Stomach smooth muscle (tissue), 2 donors: ENCODE data around the gene REEP3.

Experiments used
- H3K27ac ChIP-seq: one replicate; pipeline ENCODE4 v1.7.0; 2013; ENCODE audit warnings: mild to moderate bottlenecking, low read length, inconsistent platforms
- H3K27me3 ChIP-seq, 2 donors: one replicate each; pipeline ENCODE4 v1.7.0; 2013; ENCODE audit warnings: low read length in 2 of 2; ENCODE audit not compliant: insufficient read depth in 2 of 2, control insufficient read depth in 1 of 2
- H3K36me3 ChIP-seq, 2 donors: one replicate each; pipeline ENCODE4 v1.7.0; 2013; ENCODE audit warnings: low read length in 2 of 2; ENCODE audit not compliant: control insufficient read depth in 2 of 2, insufficient read depth in 2 of 2
- H3K4me1 ChIP-seq: one replicate; pipeline ENCODE4 v1.7.0; 2013; ENCODE audit warnings: low read length; ENCODE audit not compliant: control insufficient read depth, insufficient read depth
- H3K4me3 ChIP-seq, 2 donors: one replicate each; pipeline ENCODE4 v1.7.0; 2013; ENCODE audit warnings: low read length in 2 of 2
- H3K9ac ChIP-seq, 2 donors: one replicate each; pipeline ENCODE4 v1.7.0; 2013; ENCODE audit warnings: low read length in 2 of 2, mild to moderate bottlenecking in 1 of 2
- H3K9me3 ChIP-seq, 2 donors: one replicate each; pipeline ENCODE4 v1.7.0; 2013; ENCODE audit warnings: low read length in 2 of 2; ENCODE audit not compliant: control insufficient read depth in 2 of 2
- donor health status: healthy.
- donor health status: Pancreatic carcinoma.

REEP3 gene

GRCh38 chr10:63586043-63586442 lies 64.8 kb downstream of the REEP3 start:
- Histone ChIP-seq H3K4me1 (peaks cover 13% of the 10 kb centered on the region), H3K4me3 (no peak overlapping the region)

GRCh38 chr10:63587191-63587590 lies 66.0 kb downstream of the REEP3 start:
- no peaks in the 10 kb centered on the region for H3K27me3 ChIP-seq
- H3K9me3 ChIP-seq = no peaks in the 10 kb centered on the region
- no peak overlapping the region for H3K9ac ChIP-seq
- H3K4me1 ChIP-seq = peaks cover 9% of the 10 kb centered on the region
- H3K4me3 ChIP-seq = no peak overlapping the region
- no peak overlapping the region for H3K27ac ChIP-seq
- no peaks in the 10 kb centered on the region for H3K36me3 ChIP-seq

More at GRCh38 chr10:63586043-63586442, 64.8 kb downstream of the REEP3 start:
- no peak overlapping the region for H3K27ac ChIP-seq
- H3K36me3 ChIP-seq = no peaks in the 10 kb centered on the region
- no peak overlapping the region for H3K9ac ChIP-seq
- no peaks in the 10 kb centered on the region for H3K27me3 ChIP-seq
- no peaks in the 10 kb centered on the region for H3K9me3 ChIP-seq

DNA sequence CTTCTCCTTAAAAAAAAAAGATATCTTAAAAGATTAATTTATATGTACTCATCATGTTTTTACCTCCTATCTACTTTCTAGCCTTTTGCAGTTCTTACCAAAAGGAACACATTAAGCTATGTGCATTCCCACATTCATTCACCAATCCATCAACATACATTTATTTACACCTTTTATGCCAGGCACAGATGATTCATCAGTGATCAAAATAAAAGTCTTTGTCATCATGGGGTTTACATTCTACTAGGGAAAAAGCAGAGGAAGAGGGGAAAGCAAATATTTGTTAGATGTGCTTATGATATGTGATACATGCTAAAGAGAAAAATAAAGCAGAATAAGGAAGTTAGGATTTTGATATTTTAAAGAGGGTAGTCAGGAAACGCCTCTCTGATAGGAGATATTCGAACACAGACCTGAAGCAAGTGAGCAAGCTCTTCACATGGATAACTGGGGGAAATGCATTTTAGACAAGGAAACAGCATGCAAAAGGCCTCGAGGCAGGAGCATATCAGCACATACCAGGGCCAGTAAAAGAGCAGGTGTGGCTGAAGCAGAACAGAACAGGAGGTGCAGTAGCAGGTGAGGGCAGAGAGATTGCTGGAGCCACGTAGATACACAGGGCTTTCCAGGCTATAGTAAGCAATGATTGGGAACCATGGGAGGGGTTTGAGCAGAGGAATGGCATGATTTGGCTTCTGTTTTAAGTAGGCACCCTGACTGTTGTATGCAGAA lies 67.4 kb downstream of the REEP3 start:
- Histone ChIP-seq H3K4me3 (no peak overlapping the region), H3K9me3 (no peaks in the 10 kb centered on the region), H3K27me3 (no peaks in the 10 kb centered on the region), H3K27ac (no peak overlapping the region), H3K4me1 (peaks cover 6% of the 10 kb centered on the region), H3K9ac (no peak overlapping the region), H3K36me3 (no peaks in the 10 kb centered on the region)

GRCh38 chr10:63591600-63592379 lies 70.6 kb downstream of the REEP3 start:
- H3K27me3 ChIP-seq = no peaks in the 10 kb centered on the region
- no peak overlapping the region for H3K4me3 ChIP-seq
- H3K9me3 ChIP-seq = no peaks in the 10 kb centered on the region
- peaks cover 4% of the 10 kb centered on the region for H3K4me1 ChIP-seq
- H3K36me3 ChIP-seq = peaks cover 0 to 5% of the 10 kb centered on the region in 2 donors
- H3K9ac ChIP-seq = no peak overlapping the region
- H3K27ac ChIP-seq = no peak overlapping the region

- no peak overlapping the region for H3K9ac ChIP-seq
- H3K4me3 ChIP-seq = no peak overlapping the region
- peaks cover 4% of the 10 kb centered on the region for H3K4me1 ChIP-seq
- no peaks in the 10 kb centered on the region for H3K9me3 ChIP-seq
- H3K36me3 ChIP-seq = peaks cover 0 to 7% of the 10 kb centered on the region in 2 donors
- H3K27me3 ChIP-seq = no peaks in the 10 kb centered on the region
- no peak overlapping the region for H3K27ac ChIP-seq
Measured at GRCh38 chr10:63593576-63593975, 72.4 kb downstream of the REEP3 start.

- peaks cover 0 to 9% of the 10 kb centered on the region in 2 donors for H3K36me3 ChIP-seq
- H3K9ac ChIP-seq = no peak overlapping the region
- H3K27me3 ChIP-seq = no peaks in the 10 kb centered on the region
- peaks cover 4% of the 10 kb centered on the region for H3K4me1 ChIP-seq
- H3K9me3 ChIP-seq = no peaks in the 10 kb centered on the region
- H3K4me3 ChIP-seq = no peak overlapping the region
- peak overlapping the region; percentile 1 for H3K27ac ChIP-seq
Measured at GRCh38 chr10:63595072-63595471, 73.9 kb downstream of the REEP3 start.

DNA sequence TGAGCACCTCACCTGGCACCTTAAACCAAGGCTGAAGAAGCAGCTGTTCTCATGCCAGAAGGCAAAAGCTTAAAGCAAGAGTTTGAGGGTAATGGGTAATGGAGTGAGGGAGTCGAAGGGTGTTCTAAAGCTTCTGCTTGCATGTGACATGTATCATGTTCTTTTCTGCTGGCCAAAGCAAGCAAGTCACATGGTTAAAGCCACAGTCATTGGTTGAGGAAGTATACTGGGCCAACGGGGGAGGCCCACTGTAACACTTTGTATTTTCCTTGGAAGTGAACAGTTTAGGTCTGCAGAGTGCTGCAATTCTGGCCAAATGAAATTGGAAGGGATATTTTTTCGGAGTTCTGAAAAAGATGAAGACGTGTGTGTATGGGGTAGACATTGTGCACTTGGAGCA lies 75.7 kb downstream of the REEP3 start:
- H3K36me3 ChIP-seq = peaks cover 0 to 9% of the 10 kb centered on the region in 2 donors
- no peaks in the 10 kb centered on the region for H3K27me3 ChIP-seq
- no peak overlapping the region for H3K9ac ChIP-seq
- peaks cover 4% of the 10 kb centered on the region for H3K4me1 ChIP-seq
- no peaks in the 10 kb centered on the region for H3K9me3 ChIP-seq
- no peak overlapping the region for H3K4me3 ChIP-seq
- no peak overlapping the region for H3K27ac ChIP-seq

DNA sequence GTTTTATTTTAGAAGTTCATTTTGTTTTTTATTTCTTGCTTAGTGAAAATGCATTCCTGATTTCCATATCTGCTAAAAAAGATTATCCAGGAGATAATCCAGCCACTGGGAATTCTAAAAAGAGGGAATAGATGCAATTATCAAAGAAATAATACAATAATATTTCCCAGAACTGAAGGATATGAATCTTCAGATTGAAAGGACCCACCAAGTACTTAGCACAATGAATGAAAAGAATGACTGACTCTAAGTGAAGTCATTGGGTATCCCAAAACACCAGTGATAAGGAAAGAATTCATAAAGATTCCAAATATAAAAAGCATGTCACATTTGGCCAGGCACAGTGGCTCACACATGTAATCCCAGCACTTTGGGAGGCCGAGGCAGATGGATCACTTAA lies 79.3 kb downstream of the REEP3 start:
- no peak overlapping the region for H3K4me3 ChIP-seq
- peaks cover 0 to 9% of the 10 kb centered on the region in 2 donors for H3K36me3 ChIP-seq
- no peak overlapping the region for H3K9ac ChIP-seq
- H3K9me3 ChIP-seq = no peaks in the 10 kb centered on the region
- no peaks in the 10 kb centered on the region for H3K27me3 ChIP-seq
- no peak overlapping the region for H3K27ac ChIP-seq
- H3K4me1 ChIP-seq = no peaks in the 10 kb centered on the region

DNA sequence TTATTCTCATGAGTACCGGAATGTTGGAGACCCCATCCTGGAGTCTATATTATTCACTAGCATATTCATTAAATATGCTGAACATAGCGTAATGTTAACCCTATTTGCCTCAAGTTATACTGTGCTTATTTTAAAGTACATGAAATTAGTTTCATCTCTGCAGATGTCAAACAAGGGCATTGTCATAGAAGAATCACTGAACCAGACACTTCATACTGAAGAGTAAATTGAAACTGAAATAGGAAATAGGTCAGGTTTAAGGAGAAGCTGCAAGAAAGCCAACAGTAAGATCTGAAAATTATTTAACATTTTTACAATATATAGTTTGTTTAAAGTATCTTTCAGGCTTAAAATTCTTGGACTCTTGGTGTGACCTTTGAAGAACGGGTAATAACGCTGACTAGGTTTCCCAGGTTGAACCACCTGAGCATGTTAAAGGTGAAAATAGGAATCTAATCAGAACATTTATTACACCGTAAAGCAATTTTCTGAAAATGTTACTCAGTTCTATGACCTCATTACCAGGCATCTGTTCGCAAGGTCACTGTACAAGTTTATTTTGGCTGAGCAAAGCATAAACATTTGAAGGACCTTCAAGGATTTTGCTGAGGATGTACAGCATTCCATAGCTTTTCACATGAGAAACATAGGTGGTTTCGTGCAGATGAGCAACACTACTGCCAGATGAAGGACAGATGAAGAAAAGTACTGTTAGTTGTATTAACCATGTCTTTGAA lies 82.7 kb downstream of the REEP3 start:
- no peaks in the 10 kb centered on the region for H3K4me1 ChIP-seq
- no peak overlapping the region for H3K9ac ChIP-seq
- H3K9me3 ChIP-seq = no peaks in the 10 kb centered on the region
- H3K27me3 ChIP-seq = no peaks in the 10 kb centered on the region
- no peak overlapping the region for H3K4me3 ChIP-seq
- peaks cover 0 to under 1% of the 10 kb centered on the region in 2 donors for H3K36me3 ChIP-seq
- no peak overlapping the region for H3K27ac ChIP-seq

DNA sequence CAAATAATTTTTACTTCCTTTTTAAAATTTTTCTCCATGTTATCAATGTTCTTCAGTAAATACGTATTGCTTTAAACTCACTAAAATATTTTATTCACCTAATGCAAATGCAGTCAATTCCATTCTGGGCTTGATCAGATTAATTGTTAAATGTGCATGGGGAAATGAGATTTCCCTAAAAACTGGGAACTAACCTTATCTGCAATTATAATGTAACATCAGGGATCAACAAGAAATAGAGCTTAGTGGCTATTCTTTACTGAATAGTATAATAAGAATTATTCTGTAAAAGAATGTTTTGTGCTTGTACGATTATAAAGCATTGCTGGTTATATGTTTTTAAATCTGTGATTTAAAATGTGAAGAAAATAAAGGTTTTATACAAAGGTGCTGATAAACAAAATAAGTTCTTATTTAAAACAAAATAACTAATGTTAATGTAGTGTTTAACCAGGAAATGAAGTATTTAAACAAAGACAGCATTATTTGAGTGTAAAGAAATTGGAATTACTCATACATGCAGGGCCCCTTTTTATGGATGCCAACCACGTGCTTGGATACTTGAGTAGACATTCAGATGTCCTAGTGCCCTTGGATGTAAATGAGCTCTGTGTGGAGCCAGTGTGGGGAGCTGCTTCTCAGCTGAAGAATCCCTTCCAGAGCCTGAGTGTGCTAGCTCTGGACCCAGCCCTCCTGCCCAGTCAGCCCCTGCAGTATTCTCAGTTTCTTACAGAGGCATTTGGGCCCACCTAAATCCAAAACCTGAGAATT lies 84.2 kb downstream of the REEP3 start:
- Histone ChIP-seq H3K36me3 (no peaks in the 10 kb centered on the region), H3K27ac (no peak overlapping the region), H3K27me3 (no peaks in the 10 kb centered on the region), H3K4me3 (no peak overlapping the region), H3K9ac (no peak overlapping the region), H3K4me1 (no peaks in the 10 kb centered on the region), H3K9me3 (no peaks in the 10 kb centered on the region)
